Caco-2 (cell line): Measurements from ENCODE around the gene CDC42BPG. TPM values are rescaled to one million over a fixed set of nuclear protein-coding genes. Genes with fewer than 3 reads are reported as not detected.

Source experiments
- Bru-seq: library from RNA; stranded (reverse); fragments of 400-500 nt; gene quantifications from one replicate; lab custom pipeline; 2021; lab: Mats Ljungman, UMichigan
- BruChase-seq, 2 experiments: library from RNA; stranded (reverse); fragments of 400-500 nt; gene quantifications; one replicate each; lab custom pipeline; 2021; lab: Mats Ljungman, UMichigan
- BruUV-seq: library from RNA; stranded (reverse); fragments of 400-500 nt; replicated peaks from 2 replicates; lab custom pipeline; 2021; lab: Mats Ljungman, UMichigan
- CTCF ChIA-PET: fragments of 300-600 bp; sonication (Branson Sonifier 250); formaldehyde crosslinking; loops from one replicate; lab custom pipeline; 2022; ENCODE audit warnings: antibody characterized with exemption; lab: Charles Lee
- POLR2A ChIA-PET: fragments of 300-600 bp; sonication (Branson Sonifier 250); formaldehyde crosslinking; loops from one replicate; lab custom pipeline; 2022; ENCODE audit warnings: antibody characterized with exemption; lab: Charles Lee
- DNase-seq, 2 experiments: peaks; one replicate each; pipeline versions ENCODE4 v3.0.0 to v3.0.0-alpha.2; 2020 to 2022
- H3K27me3 ChIP-seq: replicated peaks from 2 replicates; pipeline ENCODE4 v1.6.0; 2011; ENCODE audit warnings: low read length; ENCODE audit not compliant: control insufficient read depth, insufficient read depth
- H3K36me3 ChIP-seq: 2 replicates; pipeline ENCODE4 v1.5.1; 2011; ENCODE audit warnings: low read length; ENCODE audit not compliant: control insufficient read depth, insufficient read depth
- H3K4me1 ChIP-seq: fragments of 250-450 bp; sonication (Bioruptor Pico); 2 replicates; pipeline ENCODE4 v1.5.1; 2020; ENCODE audit warnings: mild to moderate bottlenecking
- H3K4me3 ChIP-seq: 2 replicates; pipeline ENCODE4 v1.5.1; 2011; ENCODE audit warnings: low read depth, mild to moderate bottlenecking, control low read depth, low read length
- H3K9me3 ChIP-seq: fragments of 250-450 bp; sonication (Bioruptor Pico); 2 replicates; pipeline ENCODE4 v1.5.1; 2020; ENCODE audit warnings: mild to moderate bottlenecking, moderate library complexity
- H3K27ac Mint-ChIP-seq: one replicate; pipeline ENCODE4 v1.8.0; 2022; ENCODE audit warnings: mixed read lengths; ENCODE audit not compliant: unreplicated experiment
- H3K27me3 Mint-ChIP-seq: one replicate; pipeline ENCODE4 v1.8.0; 2022; ENCODE audit warnings: mixed read lengths; ENCODE audit not compliant: insufficient read depth, unreplicated experiment
- H3K36me3 Mint-ChIP-seq: one replicate; pipeline ENCODE4 v1.8.0; 2022; ENCODE audit warnings: mild to moderate bottlenecking, mixed read lengths; ENCODE audit not compliant: insufficient read depth, unreplicated experiment
- H3K4me1 Mint-ChIP-seq: one replicate; pipeline ENCODE4 v1.8.0; 2022; ENCODE audit warnings: low read depth, mixed read lengths; ENCODE audit not compliant: unreplicated experiment
- H3K4me3 Mint-ChIP-seq: one replicate; pipeline ENCODE4 v1.8.0; 2022; ENCODE audit warnings: mild to moderate bottlenecking, moderate library complexity, mixed read lengths; ENCODE audit not compliant: unreplicated experiment
- H3K9me3 Mint-ChIP-seq: one replicate; pipeline ENCODE4 v1.8.0; 2022; ENCODE audit warnings: mixed read lengths; ENCODE audit not compliant: unreplicated experiment
- CTCF ChIP-seq, 2 experiments: fragments of 200-600 bp in 1 of 2; IDR thresholded peaks; 1 replicate in 1 of 2; 2 replicates in 1 of 2; pipeline versions ENCODE4 v1.5.1 to v1.8.0; 2011 to 2022; ENCODE audit warnings: antibody characterized with exemption in 1 of 2, control low read depth in 1 of 2, inconsistent platforms in 1 of 2, low read depth in 1 of 2, low read length in 1 of 2, mild to moderate bottlenecking in 1 of 2, moderate library complexity in 1 of 2; ENCODE audit not compliant: insufficient read depth in 1 of 2, severe bottlenecking in 1 of 2, unreplicated experiment in 1 of 2
- intact Hi-C: fragments of 100-400 bp; cut with micrococcal nuclease; formaldehyde crosslinking; loops from one replicate; pipeline ENCODE4 v1.10.0; 2022; ENCODE audit not compliant: unreplicated experiment
- long read RNA-seq: library from polyadenylated mRNA; stranded (forward); transcript quantifications from one replicate; pipeline ENCODE4 v2.0.0, GENCODE V29; 2022
- total RNA-seq: library from RNA; stranded (reverse); gene quantifications from 2 replicates; pipeline ENCODE4 v1.2.3, GENCODE V29; 2022

Gene CDC42BPG
- total RNA-seq (29.1 and 36.0 TPM in 2 replicates), Bru-seq, nascent RNA (percentile 59 among the genes with signal in this experiment), BruChase-seq, experiment 1, labeled RNA remaining after a 2-hour chase (percentile 66 among the genes with signal in this experiment), BruChase-seq, experiment 2, labeled RNA remaining after a 6-hour chase (percentile 69 among the genes with signal in this experiment)
- long read RNA-seq, full-length matches to known transcripts: 1 of 16 reads
- long read RNA-seq, partial matches to known transcripts: 7 of 16 reads
- long read RNA-seq, other reads (novel, unspliced or antisense): 8 of 16 reads

- Histone ChIP-seq H3K36me3 (peaks cover 1% of the 10 kb centered on the region; the same call in 1 of the 2 replicates), H3K4me3 (peak within 1 kb of the TSS; percentile 79), H3K9me3 (no peaks in the 10 kb centered on the region), H3K27me3 (no peaks in the 10 kb centered on the region), H3K4me1 (peaks cover 36% of the 10 kb centered on the region)
- Mint-ChIP-seq H3K9me3 (no peaks in the 10 kb centered on the region), H3K36me3 (peaks cover 45% of the 10 kb centered on the region), H3K27ac (peak within 1 kb of the TSS; percentile 92), H3K27me3 (no peaks in the 10 kb centered on the region), H3K4me3 (peak within 1 kb of the TSS; percentile 88), H3K4me1 (peaks cover 30% of the 10 kb centered on the region)
- POLR2A ChIA-PET: interaction anchor here (0.6 to 1.1 kb wide), 4 partner anchors 41 to 267 kb away, joined by 3 to 9 read pairs (median 3); partner anchors contain the start of gene MAP4K2
- CTCF ChIA-PET: interaction anchor here (0.5 to 1.5 kb wide), 22 partner anchors 18 to 1107 kb away, joined by 3 to 12 read pairs (median 4); partner anchors contain the start of genes ARL2, ATG2A, MEN1 and SAC3D1
- peak; percentile 91 to 96 for DNase-seq
- no TSS peak for BruUV-seq
- TF ChIP-seq CTCF (IDR thresholded peaks at IDR 0.05; ENCODE audit: insufficient read depth in 1 of 2, low read depth in 1 of 2, low read length in 1 of 2, severe bottlenecking in 1 of 2, unreplicated experiment in 1 of 2): peak; percentile 74 to 80
- intact Hi-C loops: loop anchor here (5.0 kb wide), 3 partner anchors 42 to 153 kb away; partner anchors contain the start of genes BATF2, MAP4K2 and SF1
Measured at GRCh38 chr11:64844330-64845128, at the start of gene CDC42BPG. CDC42BPG (minus strand) TSS chr11:64844653; CDS start chr11:64844569, 84 bp downstream.

- peak overlapping the region; percentile 80 for H3K4me3 Mint-ChIP-seq
- DNase-seq: peak; percentile 91 to 93
- H3K27me3 Mint-ChIP-seq: no peaks in the 10 kb centered on the region
- Histone ChIP-seq H3K4me1 (peaks cover 52% of the 10 kb centered on the region), H3K36me3 (peaks cover 12% of the 10 kb centered on the region), H3K4me3 (peak overlapping the region; percentile 78), H3K27me3 (no peaks in the 10 kb centered on the region), H3K9me3 (no peaks in the 10 kb centered on the region)
- ChIA-PET CTCF (interaction anchor here (0.6 to 3.1 kb wide), 7 partner anchors 17 to 118 kb away, joined by 3 to 22 read pairs (median 5); partner anchors contain the start of gene CDC42BPG), POLR2A (interaction anchor here (1.1 kb wide), 1 partner anchor 229 kb away, joined by 3 read pairs; the partner anchor contains the start of genes FAU and MRPL49)
- H3K36me3 Mint-ChIP-seq: peaks cover 61% of the 10 kb centered on the region
- peak overlapping the region; percentile 93 for H3K27ac Mint-ChIP-seq
- no peaks in the 10 kb centered on the region for H3K9me3 Mint-ChIP-seq
- intact Hi-C loops: loop anchor here (1.0 to 5.0 kb wide), 2 partner anchors 46 to 91 kb away; partner anchors contain the start of gene MAP4K2
- peaks cover 22% of the 10 kb centered on the region for H3K4me1 Mint-ChIP-seq
- BruUV-seq: TSS peak; percentile 16
- peak in 1 of 2 experiments; percentile 16 for TF ChIP-seq CTCF (IDR thresholded peaks at IDR 0.05; ENCODE audit: insufficient read depth in 1 of 2, low read depth in 1 of 2, low read length in 1 of 2, severe bottlenecking in 1 of 2, unreplicated experiment in 1 of 2)
Measured at GRCh38 chr11:64893194-64894069, 49.0 kb upstream of the CDC42BPG start.
